ENCODE measurements around the gene MTA2. TPM values are rescaled to one million over a fixed set of nuclear protein-coding genes. Genes with fewer than 3 reads are reported as not detected.

Gene MTA2
- total RNA-seq, 1 experiment from 2014 or later: 193 TPM

DNA sequence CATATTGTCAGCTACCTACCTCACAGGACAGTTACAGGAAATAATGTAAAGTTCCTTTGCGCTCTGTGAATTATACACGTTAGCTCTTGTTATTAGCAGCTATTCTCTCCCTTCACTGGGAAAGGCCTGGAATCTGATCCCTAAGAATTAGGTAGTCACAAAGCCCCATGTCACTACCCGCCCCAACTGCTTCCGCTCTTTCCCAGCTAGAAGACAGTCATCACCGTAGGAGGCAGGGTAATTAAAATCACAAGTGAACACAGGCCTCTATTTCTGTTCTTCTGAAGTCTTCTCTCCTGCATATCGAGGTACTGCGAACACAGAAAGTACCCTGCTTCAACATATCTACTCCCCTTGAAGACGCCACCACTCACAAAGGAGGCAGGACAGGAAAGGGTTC is 42.5 kb downstream of the MTA2 start:
- intact Hi-C loops (cut with micrococcal nuclease): loop anchor here (10.0 kb wide), 1 partner anchor 584 kb away; no protein-coding TSS in a partner anchor
- TF ChIP-seq EZH2phosphoT487 (IDR thresholded peaks at IDR 0.05; ENCODE audit: borderline replicate concordance, low read length) (no peak), CTCF (conservative IDR thresholded peaks at IDR 0.05; ENCODE audit: low read depth, low read length) (no peak), EZH2 (IDR thresholded peaks at IDR 0.05; ENCODE audit: low read length, unreplicated experiment) (no peak)

DNA sequence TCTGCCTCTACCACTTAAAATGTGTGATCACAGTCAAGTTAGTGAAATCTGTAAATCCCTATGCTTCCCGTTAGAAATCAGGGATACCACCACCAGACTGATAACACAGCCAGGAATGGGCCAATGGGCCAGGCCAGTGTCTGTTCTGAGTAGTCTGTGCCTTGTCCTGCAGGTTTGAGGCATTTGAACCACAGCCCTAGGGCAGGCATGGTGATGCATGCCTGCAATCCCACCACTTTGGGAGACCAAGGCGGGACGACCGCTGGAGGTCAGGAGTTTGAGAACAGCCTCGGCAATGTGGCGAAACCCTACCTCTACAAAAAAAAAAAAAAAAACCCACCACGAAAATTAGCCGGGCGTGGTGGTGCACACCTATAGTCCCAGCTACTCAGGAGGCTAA is 43.0 kb downstream of the MTA2 start:
- CTCF ChIA-PET: interaction anchor here (1.2 to 3.3 kb wide), 4 partner anchors 12 to 62 kb away, joined by 5 to 54 read pairs (median 18); partner anchors contain the start of gene AHNAK
- DNase-seq (no peak), ATAC-seq (no peak)
- no peak overlapping the region for H2AFZ ChIP-seq (ENCODE audit: low read length)
- peaks cover 17% of the 10 kb centered on the region for H3F3A ChIP-seq (ENCODE audit: low read length, unreplicated experiment)
- no peaks in the 10 kb centered on the region for H3K9me2 ChIP-seq (replicated peaks; ENCODE audit: low read length)
- H3K4me3 ChIP-seq (ENCODE audit: low read length): no peak overlapping the region
- H3K4me2 ChIP-seq (ENCODE audit: low read length): no peak overlapping the region
- H3K4me1 ChIP-seq (ENCODE audit: insufficient read depth, low read length): peaks cover 91% of the 10 kb centered on the region
- intact Hi-C loops (cut with micrococcal nuclease): loop anchor here (10.0 kb wide), 1 partner anchor 584 kb away; no protein-coding TSS in a partner anchor
- TF ChIP-seq EZH2 (IDR thresholded peaks at IDR 0.05; ENCODE audit: low read length, unreplicated experiment) (no peak), EZH2phosphoT487 (IDR thresholded peaks at IDR 0.05; ENCODE audit: borderline replicate concordance, low read length) (no peak), CTCF (conservative IDR thresholded peaks at IDR 0.05; ENCODE audit: low read depth, low read length) (no peak)
- POLR2A ChIA-PET (ENCODE audit: unreplicated experiment): interaction anchor here (0.6 kb wide), 1 partner anchor 16 kb away, joined by 12 read pairs; no protein-coding TSS in a partner anchor
- H3K9ac ChIP-seq (ENCODE audit: low read length): no peak overlapping the region
- H3K9me3 ChIP-seq (ENCODE audit: low read length): no peaks in the 10 kb centered on the region
- 0 out of 2 replicates have a peak, but pooled peaks cover 5% of the 10 kb centered on the region for H4K20me1 ChIP-seq (ENCODE audit: low read length)
- peaks cover 37% of the 10 kb centered on the region for H3K36me3 ChIP-seq (ENCODE audit: low read depth, low read length)
- H3K27me3 ChIP-seq (ENCODE audit: low read length): no peaks in the 10 kb centered on the region
- no peak overlapping the region; the same call in 1 of the 2 replicates for H3K27ac ChIP-seq (ENCODE audit: low read length)
- no TSS peak for BruUV-seq (replicated peaks)
- peaks cover 33% of the 10 kb centered on the region for H3K79me2 ChIP-seq (ENCODE audit: low read length)

More for the DNA sequence above, 42.5 kb downstream of the MTA2 start:
- H3K27ac ChIP-seq (ENCODE audit: low read length): peak overlapping the region; percentile 28
- no peak overlapping the region for H3K9ac ChIP-seq (ENCODE audit: low read length)
- H4K20me1 ChIP-seq (ENCODE audit: low read length): 0 out of 2 replicates have a peak, but pooled peaks cover 7% of the 10 kb centered on the region
- no TSS peak for BruUV-seq (replicated peaks)
- H3K9me3 ChIP-seq (ENCODE audit: low read length): no peaks in the 10 kb centered on the region
- H3K9me2 ChIP-seq (replicated peaks; ENCODE audit: low read length): no peaks in the 10 kb centered on the region
- peaks cover 40% of the 10 kb centered on the region for H3K36me3 ChIP-seq (ENCODE audit: low read depth, low read length)
- peaks cover 85% of the 10 kb centered on the region for H3K4me1 ChIP-seq (ENCODE audit: insufficient read depth, low read length)
- DNase-seq: no peak
- no peak overlapping the region for H3K4me3 ChIP-seq (ENCODE audit: low read length)
- no peak overlapping the region for H3K4me2 ChIP-seq (ENCODE audit: low read length)
- no peaks in the 10 kb centered on the region for H3K27me3 ChIP-seq (ENCODE audit: low read length)
- H3K79me2 ChIP-seq (ENCODE audit: low read length): peaks cover 38% of the 10 kb centered on the region
- ChIA-PET POLR2A (ENCODE audit: unreplicated experiment) (interaction anchor here (0.7 kb wide), 1 partner anchor 42 kb away, joined by 6 read pairs; the partner anchor contains the start of gene MTA2), CTCF (interaction anchor here (0.6 to 2.7 kb wide), 5 partner anchors 12 to 164 kb away, joined by 3 to 54 read pairs (median 9); partner anchors contain the start of gene AHNAK)
- no peak overlapping the region for H2AFZ ChIP-seq (ENCODE audit: low read length)
- no peak for ATAC-seq
- peaks cover 15% of the 10 kb centered on the region for H3F3A ChIP-seq (ENCODE audit: low read length, unreplicated experiment)

Data from PC-3 (cell line).